Glomerular visceral epithelial cell (primary cell): ENCODE results near the gene KLF1.
"Not testable (repeated sequence)": the region's sequence is repeated elsewhere in the genome, so short reads cannot be mapped to it uniquely, and the experiment has no call there.

Experiments used
- DNase-seq: peaks from one replicate; pipeline ENCODE4 v3.0.0-alpha.2; 2016; ENCODE audit errors: extremely low spot score

Gene KLF1

GRCh38 chr19:12886969-12887747, at the start of gene KLF1:
Gene KLF1, minus strand, starts transcription at chr19:12887201. Its CDS starts 61 bp downstream, at chr19:12887140.
- DNase-seq = no peak

- no peak for DNase-seq
Measured at GRCh38 chr19:12936582-12936981, 49.6 kb upstream of the KLF1 start.

GRCh38 chr19:12935071-12935470, 48.1 kb upstream of the KLF1 start:
- DNase-seq = no peak

DNA sequence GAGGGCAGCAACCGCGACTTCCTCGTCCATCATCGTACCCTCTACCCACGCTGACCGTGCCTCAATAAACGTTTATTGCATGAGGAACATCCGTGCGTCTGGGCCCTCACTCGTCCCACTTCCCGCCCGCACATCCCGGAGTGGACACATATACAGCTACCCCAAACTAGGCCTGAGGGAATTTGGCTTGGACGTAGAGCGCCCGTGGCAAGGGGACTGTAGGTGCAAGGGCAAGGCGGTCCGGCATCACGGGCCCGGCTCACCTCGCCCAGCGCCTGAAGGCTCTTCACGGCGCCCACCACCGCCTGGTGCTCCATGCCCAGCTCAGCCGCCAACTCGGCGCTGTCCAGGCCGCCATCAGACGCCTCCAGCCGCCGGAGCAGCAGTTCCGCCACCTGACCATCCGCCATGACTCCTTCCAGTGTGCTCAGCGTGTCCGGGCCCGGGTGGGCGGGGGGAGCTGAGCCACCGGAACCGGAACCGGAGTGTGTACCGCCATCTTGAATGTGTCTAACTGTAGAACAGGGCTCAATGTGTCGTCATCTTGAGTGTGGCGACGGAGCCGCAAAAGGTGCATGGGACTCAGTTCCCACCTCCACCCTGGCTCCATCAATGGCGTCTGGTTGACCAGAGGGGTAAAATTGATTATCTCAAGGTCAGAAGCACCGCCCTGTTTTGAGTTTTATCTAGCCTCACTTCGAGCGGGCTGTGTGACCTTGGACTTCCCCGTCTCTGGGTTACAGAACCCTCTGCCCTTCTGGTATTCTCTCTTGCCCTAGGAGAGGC, 46.5 kb upstream of the KLF1 start, which contains the start of gene FARSA:
TSS of gene FARSA (minus strand) at position 425 of the 786 bp plus-strand sequence. CDS start at position 410, 15 bp downstream.
- DNase-seq = peak; percentile 91

GRCh38 chr19:12932392-12933286, 45.6 kb upstream of the KLF1 start:
- no peak for DNase-seq

GRCh38 chr19:12930002-12930645, 43.1 kb upstream of the KLF1 start:
- no peak for DNase-seq

DNA sequence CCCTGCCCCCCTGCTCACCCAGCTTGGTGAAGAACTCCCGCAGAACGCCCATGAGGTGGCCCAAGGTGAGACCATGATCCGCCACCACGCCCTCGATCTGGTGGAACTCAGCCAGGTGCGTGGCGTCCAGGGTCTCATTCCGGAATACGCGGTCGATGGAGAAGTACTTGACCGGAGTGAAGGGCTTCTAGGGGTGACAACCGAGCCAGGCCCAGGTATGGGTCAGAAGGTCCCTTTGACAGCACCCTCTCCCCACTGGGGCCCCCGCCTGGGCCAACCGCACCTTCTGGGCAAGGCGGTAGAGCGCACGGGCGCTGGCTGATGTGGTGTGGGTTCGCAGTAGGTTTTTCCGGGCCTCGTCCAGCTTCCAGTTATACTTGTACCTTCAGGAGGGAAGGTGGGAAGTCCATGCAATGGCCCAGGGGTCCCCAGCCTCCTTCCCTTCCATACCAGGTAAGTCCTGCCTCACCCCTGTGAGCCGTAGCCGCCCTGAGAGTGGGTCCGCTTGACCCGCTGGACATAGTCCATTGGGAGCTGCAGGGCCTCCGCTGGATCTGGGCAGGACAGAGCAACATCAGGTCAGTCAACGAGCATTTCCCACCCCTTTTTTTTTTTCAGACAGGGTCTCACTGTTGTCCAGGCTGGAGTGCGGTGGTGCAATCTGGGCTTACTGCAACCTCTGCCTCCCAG, 37.8 kb upstream of the KLF1 start:
- no peak for DNase-seq

DNA sequence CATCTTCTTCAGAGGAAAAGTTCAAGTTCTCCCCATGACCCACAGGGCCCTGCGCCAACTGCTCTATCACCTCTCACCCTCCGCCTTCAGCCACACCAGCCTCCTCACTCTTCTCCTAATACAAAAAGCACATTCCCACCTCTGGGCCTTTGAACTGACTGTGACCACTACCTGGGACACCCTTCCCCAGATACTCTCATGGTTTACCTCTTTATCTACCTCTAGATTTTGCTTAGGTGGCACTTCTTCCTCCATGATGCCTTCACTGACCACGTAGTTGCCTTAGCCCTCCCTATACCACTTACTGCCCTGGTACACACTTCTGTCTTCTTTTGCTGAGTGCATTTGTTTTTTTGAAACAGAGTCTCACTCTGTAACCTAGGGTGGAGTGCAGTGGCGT, 36.0 kb upstream of the KLF1 start:
- no peak for DNase-seq

DNA sequence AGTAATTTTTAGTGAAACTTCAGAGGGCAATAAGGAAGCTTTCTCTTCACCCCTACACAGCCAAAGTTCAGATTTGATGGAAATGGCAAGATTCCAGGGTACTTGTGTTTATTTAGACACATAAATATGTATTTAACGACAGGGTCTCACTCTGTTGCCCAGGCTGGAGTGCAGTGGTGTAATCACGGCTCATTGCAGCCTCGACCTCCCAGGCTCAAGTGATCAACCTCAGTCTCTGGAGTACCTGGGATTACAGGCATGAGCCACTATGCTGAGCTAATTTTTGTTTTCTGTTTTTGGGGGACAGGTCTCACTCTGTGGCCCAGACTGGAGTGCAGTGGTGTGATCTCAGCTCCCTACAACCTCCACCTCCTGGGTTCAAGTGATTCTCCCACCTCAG, 34.0 kb upstream of the KLF1 start:
- DNase-seq = no peak

DNA sequence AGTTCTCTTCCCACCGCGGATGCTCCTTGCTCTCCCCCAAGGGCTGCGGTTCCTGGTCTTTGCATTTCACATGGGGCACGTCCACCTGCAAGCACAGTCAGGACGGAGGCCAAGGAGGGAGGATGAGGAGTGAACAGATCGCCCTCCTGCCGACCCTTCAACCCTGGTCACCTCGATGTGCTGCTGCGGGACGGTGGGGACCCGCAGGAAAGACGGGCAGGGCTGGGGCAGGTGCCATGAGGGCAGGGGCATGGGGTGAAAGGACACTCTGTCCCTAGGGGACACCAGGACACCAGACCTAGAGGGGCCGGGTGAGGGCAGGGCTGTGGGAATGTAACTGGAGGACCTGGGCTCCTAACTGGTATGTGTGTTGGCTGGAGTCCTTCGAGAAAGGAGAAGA, 31.3 kb upstream of the KLF1 start:
- DNase-seq = no peak

DNA sequence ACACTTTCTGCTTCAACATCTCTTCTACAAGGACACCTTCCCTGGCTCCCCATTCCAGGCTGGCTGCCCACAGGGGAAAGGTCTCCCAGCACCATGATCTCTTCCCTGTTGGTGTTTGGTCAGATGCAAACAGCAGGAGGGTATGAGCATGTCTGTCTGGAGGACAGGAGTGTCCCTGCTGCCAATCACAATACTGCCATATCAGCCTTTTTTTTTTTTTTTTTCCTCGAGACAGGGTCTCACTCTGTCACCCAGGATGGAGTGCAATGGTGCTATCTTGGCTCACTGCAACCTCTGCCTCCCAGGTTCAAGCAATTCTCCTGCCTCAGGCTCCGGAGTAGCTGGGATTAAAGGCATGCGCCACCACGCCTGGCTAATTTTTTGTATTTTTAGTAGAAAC, 28.9 kb upstream of the KLF1 start:
- not testable (repeated sequence) for DNase-seq

DNA sequence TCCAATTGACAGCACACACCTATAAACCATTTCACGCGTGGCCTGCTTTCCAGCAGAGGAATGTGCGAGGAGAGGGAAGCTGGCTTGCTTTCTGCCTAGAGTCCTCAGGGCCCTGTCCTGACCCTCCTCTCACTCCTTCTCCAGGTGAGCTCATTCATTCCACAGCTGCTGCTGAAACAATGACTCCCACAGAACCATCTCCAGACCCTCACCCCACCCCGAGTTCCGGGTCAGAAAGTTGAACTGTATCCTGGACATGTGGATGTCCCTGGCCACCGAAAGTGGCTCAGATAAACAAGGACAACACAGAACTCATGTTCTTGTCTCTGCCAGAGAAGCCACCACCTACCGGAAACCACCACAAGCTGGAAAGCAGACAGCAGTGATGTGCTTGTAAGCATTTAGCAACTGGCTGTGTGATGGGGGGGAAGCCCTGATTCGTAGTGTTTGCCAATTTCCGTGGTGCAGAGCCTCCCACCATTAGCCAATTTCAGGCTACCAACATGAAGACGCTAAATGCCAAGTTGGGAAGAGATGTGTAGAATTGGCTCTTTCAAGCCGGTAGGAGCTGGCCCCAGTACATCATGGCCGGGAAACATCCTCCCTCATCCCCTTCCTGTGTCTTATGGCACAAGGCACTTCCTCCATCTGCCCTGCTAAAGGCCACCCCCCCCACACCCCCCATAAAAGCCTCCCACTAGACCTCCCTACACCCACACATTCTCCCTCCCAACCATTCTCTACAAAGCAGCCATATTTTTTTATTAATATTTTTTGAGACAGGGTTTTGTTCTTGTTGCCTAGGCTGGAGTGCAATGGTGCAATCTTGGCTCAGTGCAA, 27.1 kb upstream of the KLF1 start:
- DNase-seq = no peak

DNA sequence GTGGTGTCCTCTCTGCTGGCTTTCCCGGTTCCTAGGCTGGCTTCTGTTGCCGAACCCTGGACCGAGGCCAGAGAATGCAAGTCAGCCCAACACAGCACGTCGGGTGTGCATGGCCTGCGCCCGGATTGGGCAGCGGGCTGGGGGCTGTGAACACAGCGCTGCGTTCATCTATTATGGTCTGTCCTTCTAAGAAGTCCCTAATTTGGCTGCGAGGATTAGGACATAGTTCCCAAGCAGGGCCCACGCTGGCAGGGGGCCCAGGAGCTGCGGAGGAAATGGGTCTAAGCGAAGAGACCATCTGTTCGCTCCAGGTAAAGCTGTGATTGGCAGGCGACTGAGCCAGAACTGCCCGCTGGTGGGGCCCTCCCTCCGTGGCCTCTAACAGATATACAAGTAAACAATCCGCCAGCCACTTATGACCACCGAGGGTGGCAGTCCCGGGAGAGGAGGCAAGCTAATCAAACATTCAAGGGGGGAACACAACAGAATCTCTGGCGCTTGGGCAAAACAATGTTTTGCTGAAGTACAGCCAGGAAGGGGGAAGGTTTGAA, 26.1 kb upstream of the KLF1 start:
- no peak for DNase-seq

GRCh38 chr19:12912571-12912970, 25.6 kb upstream of the KLF1 start:
- DNase-seq = no peak

GRCh38 chr19:12907166-12907565, 20.2 kb upstream of the KLF1 start:
- no peak for DNase-seq

GRCh38 chr19:12899891-12900518, 13.0 kb upstream of the KLF1 start:
- DNase-seq = no peak

DNA sequence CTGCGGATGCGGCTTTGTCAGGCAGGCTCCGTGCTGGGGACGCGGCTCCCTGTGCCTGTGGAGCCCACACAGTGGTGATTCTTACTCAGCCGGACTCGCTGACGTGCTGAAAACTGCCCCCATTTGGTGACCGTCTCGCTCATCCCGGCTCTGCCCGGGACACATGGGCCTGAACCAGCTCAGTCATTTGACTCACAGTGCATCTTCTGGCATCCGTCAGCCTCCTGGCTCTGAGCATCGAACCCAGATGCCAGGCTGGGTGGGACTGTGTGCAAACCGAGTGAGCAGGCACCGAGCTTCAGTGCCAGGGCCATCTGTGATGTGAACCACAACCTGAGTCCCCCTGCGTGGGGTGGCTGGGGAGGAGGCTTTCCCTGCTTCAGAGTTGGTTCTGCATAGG, 9.5 kb upstream of the KLF1 start:
- DNase-seq = no peak

- DNase-seq = no peak
Measured at GRCh38 chr19:12893582-12893981, 6.6 kb upstream of the KLF1 start.

GRCh38 chr19:12891553-12892021, 4.6 kb upstream of the KLF1 start:
- peak; percentile 18 for DNase-seq
